Activated CD4-positive, alpha-beta T cell treated with anti-CD3 and anti-CD28 coated beads, Interleukin-2, amount 50 U/mL, for 16 hours (primary cell): Measurements from ENCODE around the gene SPINT4.
A peak's percentile ranks its signal among the peaks of the same experiment; 100 is the strongest.

ENCODE experiments used
- DNase-seq: peaks from one replicate; pipeline ENCODE4 v3.0.0-alpha.2; 2020

SPINT4 gene

GRCh38 chr20:45765980-45766379 is 43.8 kb downstream of the SPINT4 start:
- no peak for DNase-seq

- no peak for DNase-seq
Observed at GRCh38 chr20:45768479-45768878, 46.3 kb downstream of the SPINT4 start.

GRCh38 chr20:45771182-45771759 is 49.1 kb downstream of the SPINT4 start:
- peak; percentile 80 for DNase-seq

GRCh38 chr20:45772693-45773092 is 50.5 kb downstream of the SPINT4 start:
- DNase-seq, result no peak

GRCh38 chr20:45774945-45775344 is 52.8 kb downstream of the SPINT4 start:
- DNase-seq, result no peak

GRCh38 chr20:45775411-45775810 is 53.3 kb downstream of the SPINT4 start:
- DNase-seq, result no peak
